ENCODE data around the gene PDE6D. TPM values are rescaled to one million over a fixed set of nuclear protein-coding genes. Genes with fewer than 3 reads are reported as not detected.

PDE6D gene
- total and polyA plus RNA-seq, 2 of the 13 experiments (the other 11 are each of a cell fraction or from before 2014, with no cell fraction given), result 14.1 to 23.2 TPM

DNA sequence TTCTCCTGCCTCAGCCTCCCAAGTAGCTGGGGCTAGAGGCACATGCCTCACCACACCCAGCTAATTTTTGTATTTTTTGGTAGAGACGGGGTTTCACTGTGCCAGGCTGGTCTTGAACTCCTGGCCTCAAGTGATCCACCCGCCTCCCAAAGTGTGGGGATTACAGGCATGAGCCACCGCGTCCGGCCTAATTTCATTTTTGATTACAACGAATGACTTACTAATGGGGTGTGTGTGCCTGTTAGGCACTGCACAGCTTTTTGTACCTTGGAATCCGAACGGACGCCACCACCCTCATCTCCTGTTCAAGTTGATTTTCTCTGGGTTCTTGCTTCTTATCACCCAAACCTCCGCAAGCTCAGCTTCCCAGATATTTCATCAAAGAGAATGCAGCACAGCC is 55.6 kb downstream of the PDE6D start (continued):
- TF ChIP-seq SMAD1 (CRISPR knock-in tag; IDR thresholded peaks at IDR 0.05; ENCODE audit: borderline replicate concordance, low read depth), result no peak

DNA sequence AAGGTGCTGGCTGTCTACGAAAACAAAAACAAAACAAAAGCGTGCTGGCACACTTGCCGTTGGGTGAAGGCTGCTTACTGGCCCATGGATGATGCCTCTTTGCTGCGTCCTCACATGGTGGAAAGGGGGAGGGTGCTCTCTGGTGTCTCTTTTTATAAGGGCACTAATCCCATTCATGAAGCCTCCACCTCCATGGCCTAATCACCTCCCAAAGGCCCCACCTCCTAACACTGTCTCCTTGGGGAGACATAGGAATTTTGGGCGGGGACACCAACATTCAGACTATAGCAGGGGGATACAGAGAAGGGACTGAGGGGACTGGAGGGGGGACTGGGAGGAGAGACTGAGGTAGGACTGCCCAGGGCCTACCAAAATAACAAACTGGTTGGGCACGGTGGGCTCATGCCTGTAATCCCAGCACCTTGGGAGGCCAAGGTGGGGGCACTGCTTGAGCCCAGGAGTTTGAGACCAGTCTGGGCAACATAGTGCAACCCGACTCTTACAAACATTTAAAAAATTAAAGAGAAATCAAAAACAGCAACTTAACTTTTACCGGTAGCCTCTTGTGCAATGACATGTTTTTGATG is 58.3 kb downstream of the PDE6D start:
- no TSS peak for BruUV-seq (replicated peaks)
- WGBS (ENCODE audit: low lambda C conversion rate), result 60% methylated on average over 8 of the region's 8 CpGs
- no peak overlapping the region for H2AFZ ChIP-seq (ENCODE audit: low read length)
- H4K20me1 ChIP-seq (ENCODE audit: insufficient read depth, low read length), result no peaks in the 10 kb centered on the region
- in situ Hi-C loops (cut with HindIII; ENCODE audit: extremely low pct_ligation_motif_present, low pct_unique_long_range_greater_than_20kb), result no loop called here
- H3K4me2 ChIP-seq (ENCODE audit: low read depth, low read length), result no peak overlapping the region
- H3K36me3 ChIP-seq (replicated peaks in 1 of 2; ENCODE audit: control insufficient read depth in 1 of 2, insufficient read depth in 2 of 2, low read length in 2 of 2), result no peaks in the 10 kb centered on the region
- H3K4me3 ChIP-seq (replicated peaks in 1 of 3; ENCODE audit: insufficient read depth in 1 of 3, low read depth in 2 of 3, low read length in 3 of 3), result no peak overlapping the region
- peaks cover 23% of the 10 kb centered on the region for H3K4me1 ChIP-seq (ENCODE audit: insufficient read depth, low read length)
- POLR2A ChIA-PET, result no interaction called here
- FAIRE-seq, result no peak
- TF ChIP-seq ZSCAN25 (CRISPR knock-in tag; IDR thresholded peaks at IDR 0.05) (no peak), FOXK2 (IDR thresholded peaks at IDR 0.05) (no peak), ZNF441 (CRISPR knock-in tag; IDR thresholded peaks at IDR 0.05; ENCODE audit: borderline replicate concordance) (no peak), ZFP36L2 (CRISPR knock-in tag; IDR thresholded peaks at IDR 0.05) (no peak), ZNF343 (CRISPR knock-in tag; IDR thresholded peaks at IDR 0.05) (no peak), ZNF766 (CRISPR knock-in tag; IDR thresholded peaks at IDR 0.05; ENCODE audit: borderline replicate concordance) (no peak), REPIN1 (CRISPR knock-in tag; IDR thresholded peaks at IDR 0.05; ENCODE audit: borderline replicate concordance, low read depth) (no peak), TSC22D2 (CRISPR knock-in tag; IDR thresholded peaks at IDR 0.05; ENCODE audit: borderline replicate concordance) (no peak), ZIK1 (CRISPR knock-in tag; IDR thresholded peaks at IDR 0.05; ENCODE audit: borderline replicate concordance, low read depth) (no peak)
- TF ChIP-seq, protein P1, sequence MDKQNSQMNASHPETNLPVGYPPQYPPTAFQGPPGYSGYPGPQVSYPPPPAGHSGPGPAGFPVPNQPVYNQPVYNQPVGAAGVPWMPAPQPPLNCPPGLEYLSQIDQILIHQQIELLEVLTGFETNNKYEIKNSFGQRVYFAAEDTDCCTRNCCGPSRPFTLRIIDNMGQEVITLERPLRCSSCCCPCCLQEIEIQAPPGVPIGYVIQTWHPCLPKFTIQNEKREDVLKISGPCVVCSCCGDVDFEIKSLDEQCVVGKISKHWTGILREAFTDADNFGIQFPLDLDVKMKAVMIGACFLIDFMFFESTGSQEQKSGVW (CRISPR knock-in tag; IDR thresholded peaks at IDR 0.05; ENCODE audit: borderline replicate concordance), result no peak
- H3K9ac ChIP-seq (ENCODE audit: insufficient read depth, low read depth, low read length), result no peak overlapping the region
- peaks cover 0 to 36% of the 10 kb centered on the region in 2 experiments; a peak in 2 of 5 replicates for H3K27me3 ChIP-seq (ENCODE audit: control insufficient read depth in 1 of 2, insufficient read depth in 2 of 2, low read length in 2 of 2)
- CTCF ChIA-PET (ENCODE audit: low intra/inter-chr PET ratio, low total read pairs), result no interaction called here
- intact Hi-C loops (cut with micrococcal nuclease; ENCODE audit: unreplicated experiment), result no loop called here
- no peak overlapping the region for H3K27ac ChIP-seq (ENCODE audit: extremely low read length, insufficient read depth, low read length)
- no peaks in the 10 kb centered on the region for H3K9me3 ChIP-seq (ENCODE audit: low read length)
- no peak for ATAC-seq
- no peaks in the 10 kb centered on the region for H3K79me2 ChIP-seq (ENCODE audit: insufficient read depth, low read length)
- DNase-seq (ENCODE audit: low spot score), result no peak
